ENCODE results near the gene ECSIT.

The ECSIT gene

GRCh38 chr19:11550265-11550664, 21.3 kb upstream of the ECSIT start:
- no peak for DNase-seq (ENCODE audit: low spot score)

- DNase-seq (ENCODE audit: low spot score), result no peak
Measured at GRCh38 chr19:11549386-11549953, 20.5 kb upstream of the ECSIT start.

- no peak for DNase-seq (ENCODE audit: low spot score)
Measured at GRCh38 chr19:11547929-11548700, 19.2 kb upstream of the ECSIT start.

GRCh38 chr19:11541238-11541637, 12.3 kb upstream of the ECSIT start:
- DNase-seq (ENCODE audit: low spot score), result no peak

- no peak for DNase-seq (ENCODE audit: low spot score)
Measured at GRCh38 chr19:11540645-11541044, 11.7 kb upstream of the ECSIT start.

GRCh38 chr19:11539495-11540365, 10.8 kb upstream of the ECSIT start:
- no peak for DNase-seq (ENCODE audit: low spot score)

DNA sequence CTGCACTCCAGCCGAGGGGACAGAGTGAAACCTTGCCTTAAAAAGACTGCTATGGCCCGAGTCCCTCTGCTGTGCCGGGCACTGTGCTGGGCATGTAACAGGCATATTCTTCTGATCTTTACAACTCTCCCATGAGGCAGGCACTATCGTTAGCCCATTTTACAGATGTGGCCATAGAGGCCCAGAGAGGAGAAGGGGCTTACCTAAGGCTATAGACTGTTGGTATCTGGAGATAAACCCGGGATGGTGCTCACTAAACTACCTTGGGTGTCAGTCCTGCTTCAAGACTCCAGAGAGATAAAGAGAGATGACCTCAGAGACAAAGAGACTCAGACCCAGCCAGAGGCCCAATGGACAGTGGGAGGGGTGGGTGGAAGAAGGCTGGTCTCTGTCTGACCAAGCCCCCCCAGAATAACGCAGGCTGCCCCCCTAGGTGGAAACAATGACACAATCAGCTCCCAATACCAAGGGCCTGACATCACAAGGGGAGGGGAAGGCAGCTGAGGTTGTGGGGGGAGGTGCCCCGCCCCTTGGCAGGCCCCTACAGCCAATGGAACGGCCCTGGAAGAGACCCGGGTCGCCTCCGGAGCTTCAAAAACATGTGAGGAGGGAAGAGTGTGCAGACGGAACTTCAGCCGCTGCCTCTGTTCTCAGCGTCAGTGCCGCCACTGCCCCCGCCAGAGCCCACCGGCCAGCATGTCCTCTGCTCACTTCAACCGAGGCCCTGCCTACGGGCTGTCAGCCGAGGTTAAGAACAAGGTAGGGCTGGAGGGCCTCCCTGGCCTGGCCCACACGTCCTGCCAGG, 9.5 kb upstream of the ECSIT start, which contains the start of gene CNN1:
Gene CNN1 (plus strand): TSS at position 620 of the 805 bp plus-strand sequence. CDS start 77 bp downstream, at position 697.
- no peak for DNase-seq (ENCODE audit: low spot score)

DNA sequence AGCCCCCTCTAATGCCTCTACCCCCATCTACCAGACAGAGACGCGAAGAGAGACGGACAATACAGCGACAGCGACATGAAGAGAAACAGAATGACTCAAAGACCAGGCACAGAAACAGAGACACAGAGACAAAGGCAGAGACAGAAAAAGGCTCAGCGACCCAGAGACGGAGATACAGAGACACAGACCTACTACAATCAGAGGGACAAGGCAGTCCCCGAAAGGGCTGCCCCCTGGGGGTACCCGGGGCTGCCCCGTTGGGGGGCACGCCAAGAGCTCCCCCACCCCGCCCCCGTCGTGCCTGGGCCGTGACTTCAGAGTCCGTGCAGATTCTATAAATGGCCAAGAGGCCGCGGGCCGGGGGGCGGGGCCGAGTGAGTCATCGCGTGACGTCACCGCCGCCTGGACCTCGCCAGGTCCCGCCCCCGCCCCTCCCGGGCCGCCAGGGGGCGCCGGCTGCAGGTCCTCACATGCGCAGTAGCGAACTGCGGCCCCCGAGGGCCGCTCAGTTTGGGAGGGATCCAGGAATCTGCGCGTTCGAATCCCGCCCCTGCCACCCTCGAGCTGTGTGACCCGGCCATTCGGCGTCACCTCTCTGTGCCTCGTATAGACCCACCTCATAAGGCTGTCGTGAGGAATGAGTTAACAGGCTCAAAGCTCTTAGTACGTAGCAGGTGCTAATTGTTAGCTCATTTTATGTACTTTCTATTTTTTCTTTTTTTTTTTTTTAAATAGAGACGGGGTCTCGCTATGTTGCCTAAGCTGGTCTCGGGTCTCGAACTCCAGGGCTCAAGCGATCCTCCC, 7.1 kb upstream of the ECSIT start:
- DNase-seq (ENCODE audit: low spot score), result peak; percentile 93

- DNase-seq (ENCODE audit: low spot score), result no peak
Measured at GRCh38 chr19:11534948-11535347, 6.0 kb upstream of the ECSIT start.

DNA sequence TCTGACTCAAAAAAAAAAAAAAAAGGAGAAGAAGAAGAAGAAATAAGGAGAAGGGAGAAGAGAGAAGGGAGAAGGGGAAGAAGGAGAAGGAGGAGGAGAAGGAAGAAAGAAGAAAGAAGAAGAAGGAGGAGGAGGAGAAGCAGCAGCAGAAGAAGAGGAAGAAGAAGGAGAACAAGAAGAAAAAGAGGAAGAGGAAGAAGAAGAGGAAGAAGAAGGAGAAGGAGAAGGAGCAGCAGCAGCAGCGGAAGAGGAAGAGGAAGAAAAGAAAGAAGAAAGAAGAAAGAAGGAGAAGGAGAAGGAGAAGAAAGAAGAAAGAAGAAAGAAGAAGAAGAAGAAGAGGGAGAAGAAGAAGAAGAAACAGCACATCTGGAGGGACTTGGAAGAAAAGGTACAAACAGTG, 5.6 kb upstream of the ECSIT start:
- no peak for DNase-seq (ENCODE audit: low spot score)

DNA sequence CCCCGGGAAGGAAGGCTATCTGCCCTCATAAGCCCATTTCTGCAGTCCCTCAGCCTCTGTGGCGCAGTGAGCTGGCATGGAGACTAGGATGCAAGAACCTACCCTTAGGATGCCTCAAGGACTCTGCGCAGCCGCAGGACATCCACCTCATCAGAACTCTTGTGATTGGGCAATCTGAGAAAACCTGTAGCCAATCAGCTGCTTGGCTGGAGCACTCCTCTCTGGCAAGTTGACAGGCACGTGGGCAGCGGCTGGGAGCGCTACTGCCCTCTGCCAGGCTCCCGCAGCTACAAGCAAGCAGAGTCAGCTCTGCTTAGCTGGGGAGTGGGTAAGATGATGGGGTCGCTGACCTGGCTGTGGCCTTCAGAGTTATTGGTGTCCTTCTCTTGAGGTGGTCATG, 1.5 kb upstream of the ECSIT start:
- peak; percentile 95 for DNase-seq (ENCODE audit: low spot score)

DNA sequence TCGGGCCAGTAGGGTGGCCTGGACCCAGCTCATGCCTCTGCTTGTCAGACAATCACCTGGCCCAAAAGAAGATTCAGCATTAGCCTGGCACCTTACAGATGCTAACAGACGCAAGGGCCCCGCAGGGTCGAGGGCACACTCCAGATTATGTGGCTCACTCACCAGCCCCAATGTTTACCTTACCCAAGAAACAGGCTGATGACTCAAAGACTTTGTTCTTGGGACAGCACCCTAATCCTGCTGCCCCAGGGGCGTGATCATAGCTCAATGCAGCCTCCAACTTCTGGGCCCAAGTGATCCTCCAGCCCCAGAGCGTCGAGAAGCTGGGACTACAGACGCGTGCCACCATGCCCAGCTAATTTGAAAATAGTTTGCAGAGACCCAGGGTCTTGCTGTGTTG, 9.8 kb downstream of the ECSIT start:
- DNase-seq (ENCODE audit: low spot score), result no peak

- DNase-seq (ENCODE audit: low spot score), result no peak
Measured at GRCh38 chr19:11513946-11514345, 15.0 kb downstream of the ECSIT start.

DNA sequence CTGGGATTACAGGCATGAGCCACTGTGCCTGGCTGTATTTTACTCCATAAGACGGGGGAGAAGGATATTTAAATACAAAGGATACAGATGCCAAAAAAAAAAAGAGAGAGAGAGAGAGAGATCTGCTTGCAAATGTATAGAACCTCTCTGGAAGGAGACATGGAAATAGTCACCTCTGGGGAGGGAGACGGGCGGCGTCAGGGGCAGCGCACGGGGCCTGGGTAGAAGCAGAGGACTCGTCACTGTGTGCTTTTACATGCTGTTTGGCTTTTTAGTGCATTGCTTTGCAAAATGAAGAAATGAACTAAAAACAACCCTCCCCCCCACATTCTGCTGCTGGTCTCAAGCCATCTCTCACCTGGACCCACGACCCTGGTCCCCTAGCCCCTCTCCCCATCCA, 18.5 kb downstream of the ECSIT start:
- DNase-seq (ENCODE audit: low spot score), result no peak

GRCh38 chr19:11507370-11508078, 21.4 kb downstream of the ECSIT start:
- DNase-seq (ENCODE audit: low spot score), result no peak

- no peak for DNase-seq (ENCODE audit: low spot score)
Measured at GRCh38 chr19:11506967-11507366, 22.0 kb downstream of the ECSIT start.

- DNase-seq (ENCODE audit: low spot score), result no peak
Measured at GRCh38 chr19:11506101-11506555, 22.8 kb downstream of the ECSIT start.

DNA sequence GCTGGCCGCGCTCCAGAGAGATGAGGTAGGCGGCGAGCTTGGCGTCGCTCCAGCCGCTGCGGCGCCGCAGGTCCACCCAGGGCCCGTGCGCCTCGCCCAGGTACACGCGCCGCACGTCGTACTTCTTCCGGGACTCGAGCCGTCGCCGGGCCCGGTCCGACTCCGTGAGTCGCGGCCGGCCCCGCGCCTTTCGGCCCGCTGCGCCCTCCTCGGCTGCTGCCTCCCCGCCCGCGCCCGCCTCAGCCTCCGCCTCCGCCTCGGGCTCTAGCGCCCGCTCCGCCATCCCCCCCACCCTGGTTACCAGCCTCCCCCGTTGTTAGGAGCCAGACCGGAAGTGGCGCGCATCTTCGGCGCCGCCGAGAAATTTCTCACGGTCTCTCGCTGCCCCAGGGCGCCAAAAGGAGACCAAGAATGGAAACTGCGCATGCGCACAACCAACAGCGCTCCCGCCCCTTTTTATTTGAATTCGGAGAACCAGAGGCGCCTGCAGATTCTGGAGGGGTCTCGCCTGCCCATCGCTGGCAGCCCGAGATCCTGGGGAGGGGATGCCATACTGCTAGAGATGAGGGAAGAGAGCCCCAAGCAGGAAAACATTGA, 23.3 kb downstream of the ECSIT start, which contains the start of gene ZNF653:
Gene ZNF653 (minus strand): TSS at position 336 of the 597 bp plus-strand sequence. CDS start 53 bp downstream, at position 283.
- DNase-seq (ENCODE audit: low spot score), result peak; percentile 100

GRCh38 chr19:11505032-11505503, 23.9 kb downstream of the ECSIT start:
- DNase-seq (ENCODE audit: low spot score), result peak; percentile 97
